GM19397 (cell line): ENCODE measurements around the gene MASTL.

ENCODE experiments used
- ATAC-seq: cut with Tn5 transposase; IDR thresholded peaks from one replicate; pipeline ENCODE4 v1.9.1; 2021; ENCODE audit warnings: mild to moderate bottlenecking, moderate library complexity; ENCODE audit not compliant: unreplicated experiment

MASTL gene

GRCh38 chr10:27225011-27225590, 69.9 kb downstream of the MASTL start:
- no peak for ATAC-seq

- no peak for ATAC-seq
These were observed 70.6 kb downstream of the MASTL start for GRCh38 chr10:27225642-27226257.

- no peak for ATAC-seq
These were observed 74.9 kb downstream of the MASTL start for GRCh38 chr10:27230022-27230421.

- no peak for ATAC-seq
These were observed 80.6 kb downstream of the MASTL start for GRCh38 chr10:27235706-27236105.
